Measurements from ENCODE around the gene TMEM121.

The TMEM121 gene

GRCh38 chr14:105487449-105487985, 38.9 kb upstream of the TMEM121 start:
- no peak for DNase-seq

DNA sequence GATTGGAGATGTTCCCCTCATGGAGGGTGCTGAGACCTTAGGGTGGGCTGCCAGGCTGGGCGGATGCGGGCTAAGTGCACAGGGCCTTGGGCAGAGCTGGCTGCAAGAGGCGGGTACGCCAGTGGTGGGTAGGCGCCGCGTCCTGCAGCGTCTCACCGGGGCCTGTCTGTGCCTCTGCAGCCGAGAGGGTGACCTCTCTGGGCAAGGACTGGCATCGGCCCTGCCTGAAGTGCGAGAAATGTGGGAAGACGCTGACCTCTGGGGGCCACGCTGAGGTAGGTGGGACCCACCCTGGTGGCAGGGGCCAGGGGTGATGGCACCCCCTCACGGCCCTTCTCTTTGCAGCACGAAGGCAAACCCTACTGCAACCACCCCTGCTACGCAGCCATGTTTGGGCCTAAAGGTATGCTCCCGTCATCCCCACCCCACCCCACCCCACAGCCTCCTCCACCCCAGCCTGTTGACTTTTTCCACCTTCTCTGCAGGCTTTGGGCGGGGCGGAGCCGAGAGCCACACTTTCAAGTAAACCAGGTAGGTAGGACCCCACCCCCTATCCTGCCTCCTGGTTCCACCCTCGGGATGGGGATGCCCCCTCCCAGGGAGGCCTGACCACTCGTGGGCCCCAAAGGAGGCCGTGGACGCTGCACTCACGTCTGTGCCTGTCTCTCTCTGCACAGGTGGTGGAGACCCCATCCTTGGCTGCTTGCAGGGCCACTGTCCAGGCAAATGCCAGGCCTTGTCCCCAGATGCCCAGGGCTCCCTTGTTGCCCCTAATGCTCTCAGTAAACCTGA, 38.2 kb upstream of the TMEM121 start:
- DNase-seq, result no peak

- no peak for DNase-seq
Observed at GRCh38 chr14:105488781-105489541, 37.4 kb upstream of the TMEM121 start.

GRCh38 chr14:105489542-105490266, 36.7 kb upstream of the TMEM121 start:
- DNase-seq, result peak; percentile 86

DNA sequence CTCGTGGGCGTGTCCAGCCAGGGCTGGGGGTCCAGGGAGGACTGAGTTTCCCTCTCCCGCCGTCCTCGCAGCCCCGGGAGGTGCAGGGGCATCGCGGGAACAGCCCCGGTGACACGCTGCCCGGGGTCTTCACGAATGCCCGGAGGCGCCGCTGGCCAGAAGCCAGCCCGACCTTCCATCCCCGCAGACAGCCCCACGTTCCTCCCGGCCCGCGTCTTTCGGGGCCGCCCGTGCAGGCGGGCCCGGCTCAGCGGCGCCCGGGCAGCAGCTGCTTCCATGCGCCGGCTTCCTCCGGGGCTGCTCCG, 36.2 kb upstream of the TMEM121 start:
- no peak for DNase-seq

DNA sequence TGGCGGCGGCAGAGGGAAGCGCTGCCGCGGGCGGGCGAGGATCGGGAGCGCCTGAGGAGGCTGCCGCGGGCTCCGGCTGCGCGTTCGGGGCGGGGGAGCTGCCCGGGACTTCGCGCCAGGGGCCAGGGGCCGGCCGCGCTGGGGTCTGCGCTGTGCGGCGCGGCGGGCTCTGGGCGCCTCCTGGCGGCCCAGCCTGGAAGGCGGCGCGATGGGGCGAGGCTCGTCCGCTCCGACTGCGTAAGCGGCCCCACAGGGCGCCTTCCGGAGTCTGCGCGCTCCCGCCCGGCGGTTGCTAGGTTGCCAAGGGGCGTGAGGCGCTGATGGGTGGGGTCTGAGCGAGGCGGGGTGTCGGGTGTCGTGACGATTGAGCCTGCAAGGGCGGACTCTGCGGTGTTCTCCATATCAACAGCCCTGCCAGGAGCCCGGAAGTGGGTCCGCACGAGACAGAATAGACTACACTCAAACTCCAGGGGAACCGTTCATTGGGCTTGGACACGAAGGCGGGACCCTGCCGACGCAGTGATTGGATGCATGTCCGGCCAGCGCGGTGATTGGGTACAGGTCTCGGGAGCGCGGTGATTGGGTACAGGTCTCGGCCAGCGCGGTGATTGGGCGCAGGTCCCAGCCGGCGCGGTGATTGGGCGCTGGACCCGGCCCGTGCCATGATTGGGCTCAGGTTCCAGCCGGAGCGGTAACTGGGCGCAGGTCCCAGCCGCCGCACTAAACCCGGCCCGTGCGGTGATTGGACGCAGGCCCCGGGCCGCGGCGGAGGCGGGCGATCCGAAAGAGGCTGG, 35.6 kb upstream of the TMEM121 start, which contains the start of gene TEDC1:
TEDC1 (plus strand) TSS at position 675 of the 794 bp plus-strand sequence. CDS start 130 bp downstream, outside the sequence.
- DNase-seq, result peak; percentile 99

DNA sequence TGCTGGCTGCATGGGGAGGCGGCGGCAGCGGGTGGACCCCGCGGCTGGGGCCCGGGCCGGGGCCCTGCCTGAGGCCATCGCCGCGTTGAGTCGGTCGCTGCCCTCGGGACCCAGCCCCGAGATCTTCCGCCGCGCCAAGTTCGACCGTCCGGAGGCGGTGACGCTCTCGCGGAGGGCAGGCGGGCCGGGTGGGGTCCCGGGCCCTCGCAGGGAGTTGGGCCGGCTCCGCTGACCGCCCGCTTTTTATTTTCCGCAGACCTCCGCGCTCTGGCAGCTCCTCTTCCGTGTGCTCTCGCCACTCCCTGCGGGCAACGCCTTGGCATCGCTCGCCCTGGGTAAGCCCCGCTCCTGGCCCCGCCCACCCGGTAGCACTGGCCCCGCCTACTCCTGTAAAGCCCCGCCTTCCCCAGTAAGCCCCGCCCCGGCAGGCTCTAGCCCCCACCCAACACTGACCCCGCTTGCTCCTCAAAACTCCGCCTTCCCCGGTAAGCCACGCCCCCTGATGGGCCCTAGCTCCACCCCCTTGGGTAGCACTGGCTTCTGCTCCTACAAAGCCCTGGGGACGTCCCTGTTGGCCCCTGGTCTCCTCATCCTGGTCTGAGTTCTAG, 34.9 kb upstream of the TMEM121 start:
- peak; percentile 30 for DNase-seq

- no peak for DNase-seq
Observed at GRCh38 chr14:105492031-105492970, 34.1 kb upstream of the TMEM121 start.

- DNase-seq, result no peak
Observed at GRCh38 chr14:105492971-105493871, 33.2 kb upstream of the TMEM121 start.

GRCh38 chr14:105493921-105494605, 32.3 kb upstream of the TMEM121 start:
- DNase-seq, result no peak

- no peak for DNase-seq
Observed at GRCh38 chr14:105494606-105494929, 31.8 kb upstream of the TMEM121 start.

DNA sequence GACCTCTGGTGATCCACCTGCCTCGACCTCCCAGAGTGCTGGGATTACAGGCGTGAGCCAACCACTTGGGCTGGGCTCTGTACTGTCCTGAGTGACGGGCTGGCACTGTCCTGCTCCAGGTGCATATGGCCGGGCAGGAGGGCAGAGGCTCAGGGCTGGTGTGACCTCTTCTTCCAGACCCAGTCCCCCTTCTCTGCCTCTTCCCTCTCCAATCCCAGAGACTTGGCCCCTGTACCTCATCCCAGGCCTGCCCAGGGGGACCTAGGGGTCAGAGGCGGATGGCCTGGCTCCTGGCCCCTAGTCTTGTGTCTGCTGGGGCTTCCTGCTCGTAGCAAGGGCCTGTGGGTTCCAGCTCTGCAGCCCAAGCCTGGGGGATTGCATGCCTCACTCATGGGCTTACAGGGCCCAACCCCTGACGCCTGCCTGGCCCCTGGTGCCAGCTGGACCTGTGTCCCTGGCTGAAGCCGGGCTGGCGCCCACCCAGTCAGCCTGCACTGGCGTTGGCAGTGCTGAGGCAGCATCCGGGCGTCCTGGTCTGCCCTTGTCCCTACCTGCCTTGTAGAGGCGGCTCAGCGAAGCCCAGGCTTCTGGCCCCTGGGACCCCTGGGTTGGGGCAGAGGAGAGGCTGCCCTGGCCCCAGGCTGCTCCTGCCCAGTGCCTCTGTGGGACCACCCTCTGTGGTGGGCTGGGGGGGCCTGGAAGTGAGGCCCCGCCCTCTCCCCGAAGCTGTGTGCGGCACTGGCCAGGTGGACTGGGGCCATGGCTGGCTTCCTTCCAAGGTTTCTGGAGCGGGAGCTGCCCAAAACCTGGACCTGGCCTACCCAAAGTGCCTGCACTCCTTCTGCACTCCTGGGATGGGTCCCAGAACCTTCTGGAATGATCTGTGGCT, 31.0 kb upstream of the TMEM121 start:
- no peak for DNase-seq

- no peak for DNase-seq
Observed at GRCh38 chr14:105495990-105496830, 30.2 kb upstream of the TMEM121 start.

DNA sequence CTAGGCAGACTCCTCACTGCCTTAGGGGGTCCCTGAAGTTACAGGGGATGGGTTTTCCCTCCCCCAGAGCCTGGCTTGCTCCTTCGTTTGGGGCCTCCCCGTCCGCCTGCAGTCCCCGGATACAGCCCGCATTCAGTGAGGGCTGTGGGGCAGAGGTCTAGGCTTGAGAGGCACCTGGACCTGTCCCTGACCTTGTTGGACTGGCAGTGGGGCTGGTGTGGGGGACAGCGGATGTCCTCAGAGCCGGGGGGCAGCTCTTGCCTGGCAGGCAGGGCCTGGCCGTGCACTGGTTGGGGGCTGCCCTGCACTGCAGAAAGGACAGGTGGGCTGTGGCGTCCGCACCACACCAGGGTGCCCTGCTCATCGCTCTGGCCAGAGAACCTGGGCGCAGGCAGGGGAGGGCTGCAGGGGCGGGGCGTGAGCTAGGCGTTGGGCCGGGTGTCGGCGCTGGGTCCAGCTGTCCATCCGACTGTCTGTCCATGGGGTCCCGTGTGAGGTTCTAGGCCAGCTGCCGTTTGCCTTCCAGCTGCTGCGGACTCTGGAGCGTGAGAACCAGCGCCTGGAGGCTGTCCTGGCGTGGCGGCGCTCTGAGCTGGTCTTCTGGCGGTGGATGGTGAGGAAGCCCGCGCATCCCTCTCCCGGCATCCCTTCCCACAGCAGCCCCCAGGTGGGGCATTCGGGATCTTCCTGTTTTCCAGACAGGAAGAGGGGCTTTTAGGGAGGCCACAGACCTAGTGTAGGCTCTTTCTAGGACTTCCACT, 29.4 kb upstream of the TMEM121 start:
- no peak for DNase-seq

GRCh38 chr14:105497671-105498429, 28.5 kb upstream of the TMEM121 start:
- DNase-seq, result no peak

Measured in NCI-H1092 (cell line).